GM18951 (cell line): ENCODE data around the gene RAB11A.

Experiments
- POLR2A ChIP-seq: IDR thresholded peaks from 4 replicates; pipeline ENCODE4 v1.6.1; 2011; ENCODE audit warnings: mild to moderate bottlenecking; ENCODE audit not compliant: insufficient read length, insufficient read depth; ENCODE audit errors: extremely low read depth
- in situ Hi-C: fragments of 300-500 bp; cut with MboI; formaldehyde crosslinking; loops from one replicate; pipeline ENCODE4 v1.12.0; 2022; ENCODE audit warnings: low sequenced_read_pairs, mixed read lengths, inconsistent platforms; ENCODE audit not compliant: unreplicated experiment

RAB11A gene

GRCh38 chr15:65869126-65869953 lies at the start of gene RAB11A:
Gene RAB11A, plus strand, starts transcription at chr15:65869491. Its CDS starts 95 bp downstream, at chr15:65869586.
- in situ Hi-C loops: no loop called here
- peak; percentile 95 for TF ChIP-seq POLR2A

DNA sequence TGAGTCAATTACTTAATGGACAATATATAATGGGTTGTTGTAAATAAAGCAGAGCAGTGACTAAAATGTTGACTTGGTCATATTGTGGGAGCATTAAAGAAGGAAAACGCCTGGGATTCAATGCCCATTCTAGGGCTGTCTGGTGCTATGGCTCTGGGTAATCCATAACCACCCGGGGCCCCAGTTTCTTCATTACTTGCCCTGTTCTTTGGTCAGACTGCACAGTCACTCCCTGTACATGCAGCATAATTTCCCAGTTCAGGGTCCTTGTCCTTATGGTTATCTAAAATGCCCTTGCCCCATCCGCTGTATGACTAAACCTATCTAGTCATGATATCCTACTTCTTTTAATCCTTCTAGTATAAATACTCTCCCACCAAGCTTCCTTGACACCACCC lies 49.7 kb upstream of the RAB11A start:
- no peak for TF ChIP-seq POLR2A
- in situ Hi-C loops: no loop called here

DNA sequence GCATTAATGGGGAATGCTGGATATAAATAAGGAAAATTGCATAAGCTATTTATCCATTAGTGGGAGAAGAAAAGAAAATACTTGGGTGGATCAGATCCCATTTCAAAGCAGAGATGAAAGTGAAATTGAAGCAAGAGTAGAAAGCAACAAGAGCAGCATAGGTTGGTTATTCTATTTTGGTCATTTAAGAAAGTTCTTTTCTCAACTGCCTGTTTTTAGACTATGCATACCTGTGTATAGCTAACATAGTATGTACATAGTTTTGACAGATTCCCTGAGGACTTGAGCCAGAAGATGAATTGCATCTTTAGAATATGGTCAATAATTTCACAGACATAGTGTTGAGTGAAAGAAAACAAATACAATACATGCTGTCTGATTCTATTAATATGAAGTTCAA lies 48.2 kb upstream of the RAB11A start:
- in situ Hi-C loops: no loop called here
- no peak for TF ChIP-seq POLR2A

DNA sequence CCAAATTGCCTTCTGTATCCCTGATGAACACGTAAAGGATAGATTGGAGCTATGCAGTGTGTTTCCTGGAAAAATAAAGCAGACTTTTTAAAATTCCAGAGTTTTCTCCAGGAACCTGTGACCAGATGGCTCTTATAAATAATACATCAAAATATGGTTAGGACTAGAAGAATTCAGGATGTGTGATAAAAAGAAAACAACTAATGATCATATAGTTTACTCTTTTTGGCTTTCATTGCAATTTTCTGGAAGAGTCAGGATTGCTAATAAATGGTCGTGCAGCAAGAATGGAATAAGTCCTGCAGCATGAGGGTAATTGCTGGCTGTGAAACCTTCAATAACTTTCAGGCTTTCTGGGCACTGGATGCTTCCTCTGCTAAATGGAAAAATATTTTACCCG lies 47.0 kb upstream of the RAB11A start:
- TF ChIP-seq POLR2A: no peak
- in situ Hi-C loops: no loop called here

DNA sequence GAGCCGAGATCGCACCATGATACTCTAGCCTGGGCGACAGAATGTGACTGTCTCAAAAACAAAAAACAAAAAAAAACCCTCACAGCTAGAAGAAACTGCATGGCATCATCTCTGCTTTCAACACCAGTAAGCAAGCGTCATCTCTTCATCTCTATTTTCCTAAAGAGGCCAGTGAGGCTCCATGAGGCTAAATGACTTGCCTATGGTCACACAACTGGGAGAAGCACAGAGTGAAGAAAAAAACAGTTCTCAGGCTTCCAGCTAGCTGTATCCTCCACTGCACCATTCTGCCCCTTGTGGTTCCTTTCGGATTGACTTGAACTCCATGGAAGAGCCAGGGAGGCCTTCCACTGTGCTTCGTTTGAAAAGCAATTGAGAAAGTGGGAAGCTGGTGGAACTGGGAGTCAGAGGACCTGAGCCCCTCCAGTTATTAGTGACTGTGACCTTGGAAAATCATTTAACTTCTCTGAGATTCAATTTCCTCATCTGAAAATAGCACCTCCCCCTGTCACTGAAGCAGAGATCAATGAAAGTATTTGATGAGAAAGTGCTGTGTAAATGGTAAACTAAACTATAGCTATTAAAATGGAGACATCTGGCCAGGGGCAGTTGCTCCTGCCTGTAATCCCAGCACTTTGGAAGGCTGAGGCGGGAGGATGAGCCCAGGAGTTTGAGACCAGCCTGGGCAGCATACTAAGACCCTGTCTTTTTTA lies 45.1 kb upstream of the RAB11A start:
- TF ChIP-seq POLR2A: no peak
- in situ Hi-C loops: no loop called here

DNA sequence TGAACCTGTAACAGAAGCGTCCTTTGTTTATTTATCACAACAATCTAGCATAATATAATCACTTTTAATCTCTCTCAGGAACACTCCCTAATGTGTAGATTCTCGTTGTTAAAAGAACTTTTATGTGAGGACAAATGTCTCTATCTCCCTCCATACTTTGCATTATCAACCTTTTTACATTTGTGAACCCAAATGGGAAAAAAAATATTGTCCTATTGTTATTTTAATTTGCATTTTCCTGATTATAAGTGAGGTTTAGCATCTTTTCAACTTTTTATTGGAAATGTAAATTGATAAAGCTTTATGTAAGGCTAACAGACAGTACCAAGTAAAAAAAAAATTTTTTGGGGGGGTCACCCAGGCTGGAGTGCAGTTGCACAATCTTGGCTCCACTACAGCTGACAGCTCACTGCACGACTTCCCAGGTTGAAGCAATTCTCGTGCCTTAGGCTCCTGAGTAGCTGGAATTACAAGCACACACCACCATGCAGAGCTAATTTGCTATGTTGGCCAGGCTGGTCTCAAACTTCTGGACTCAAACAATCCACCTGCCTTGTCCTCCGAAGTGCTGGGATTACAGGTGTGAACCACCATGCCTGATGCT lies 44.2 kb upstream of the RAB11A start:
- in situ Hi-C loops: no loop called here
- TF ChIP-seq POLR2A: no peak

DNA sequence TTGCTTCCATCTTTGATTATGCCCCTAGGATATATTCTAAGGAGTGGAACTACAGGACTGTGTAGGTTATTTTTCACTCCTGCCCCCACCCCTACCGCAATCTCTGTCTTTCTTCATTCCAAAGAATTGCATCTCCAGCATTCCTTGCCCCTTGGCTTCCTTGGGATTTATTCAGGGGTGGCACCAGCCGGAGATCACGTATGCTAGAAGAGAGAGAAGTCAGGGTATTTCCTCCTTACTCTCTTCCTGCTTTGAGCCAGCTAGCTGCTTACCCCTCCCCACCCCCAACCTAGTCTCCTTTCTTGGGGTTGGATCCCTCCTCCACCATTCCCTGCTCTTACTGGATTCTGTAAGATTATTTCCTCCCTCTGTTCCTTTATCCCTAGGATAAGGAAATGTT lies 42.2 kb upstream of the RAB11A start:
- in situ Hi-C loops: no loop called here
- TF ChIP-seq POLR2A: no peak

DNA sequence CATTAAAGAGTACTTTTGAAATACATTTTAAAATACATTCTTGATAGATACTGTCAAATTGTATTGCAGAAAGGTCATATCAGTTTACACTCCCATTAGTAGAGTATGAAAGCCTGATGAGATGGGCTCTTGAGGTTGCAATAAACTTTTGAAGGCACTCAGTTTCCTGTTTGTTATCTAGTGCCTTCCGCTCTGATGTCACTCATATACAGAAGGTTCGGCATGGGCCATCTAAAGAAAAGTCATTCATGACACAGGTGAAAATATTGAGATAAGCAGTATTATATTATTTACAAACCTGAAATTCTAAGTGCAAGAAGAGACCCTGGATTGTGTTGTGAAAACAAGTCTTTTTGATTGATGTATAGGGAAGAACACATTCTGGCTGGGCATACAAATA lies 40.7 kb upstream of the RAB11A start:
- in situ Hi-C loops: no loop called here
- no peak for TF ChIP-seq POLR2A

DNA sequence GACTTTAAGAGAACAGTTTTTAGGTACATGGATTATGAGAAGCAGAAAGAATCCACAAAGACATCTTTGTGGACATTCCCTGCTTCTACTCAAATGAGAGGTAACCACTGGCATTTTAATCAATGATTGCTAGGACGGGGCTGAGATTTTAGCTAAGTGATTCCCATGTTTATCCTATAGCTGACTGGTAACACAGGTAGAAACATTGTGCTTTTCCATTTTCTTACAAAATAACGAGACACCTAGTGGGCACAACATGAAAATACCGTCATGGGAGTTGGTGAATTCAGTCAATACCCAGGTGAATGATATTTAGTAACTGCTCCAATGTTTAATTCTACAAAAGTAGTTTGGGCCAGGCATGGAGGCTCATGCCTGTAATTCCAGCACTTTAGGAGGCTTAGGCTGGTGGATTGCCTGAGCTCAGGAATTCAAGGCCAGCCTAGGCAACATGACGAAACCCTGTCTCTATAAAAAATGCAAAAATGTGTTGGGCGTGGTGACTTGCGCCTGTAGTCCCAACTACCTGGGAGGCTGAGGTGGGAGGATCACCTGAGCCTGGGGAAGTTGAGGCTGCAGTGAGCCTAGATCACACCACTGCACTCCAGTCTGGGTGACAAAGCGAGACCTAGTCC lies 40.0 kb upstream of the RAB11A start:
- no peak for TF ChIP-seq POLR2A
- in situ Hi-C loops: no loop called here

- no peak for TF ChIP-seq POLR2A
- in situ Hi-C loops: no loop called here
Measured at GRCh38 chr15:65832549-65833364, 36.5 kb upstream of the RAB11A start.

DNA sequence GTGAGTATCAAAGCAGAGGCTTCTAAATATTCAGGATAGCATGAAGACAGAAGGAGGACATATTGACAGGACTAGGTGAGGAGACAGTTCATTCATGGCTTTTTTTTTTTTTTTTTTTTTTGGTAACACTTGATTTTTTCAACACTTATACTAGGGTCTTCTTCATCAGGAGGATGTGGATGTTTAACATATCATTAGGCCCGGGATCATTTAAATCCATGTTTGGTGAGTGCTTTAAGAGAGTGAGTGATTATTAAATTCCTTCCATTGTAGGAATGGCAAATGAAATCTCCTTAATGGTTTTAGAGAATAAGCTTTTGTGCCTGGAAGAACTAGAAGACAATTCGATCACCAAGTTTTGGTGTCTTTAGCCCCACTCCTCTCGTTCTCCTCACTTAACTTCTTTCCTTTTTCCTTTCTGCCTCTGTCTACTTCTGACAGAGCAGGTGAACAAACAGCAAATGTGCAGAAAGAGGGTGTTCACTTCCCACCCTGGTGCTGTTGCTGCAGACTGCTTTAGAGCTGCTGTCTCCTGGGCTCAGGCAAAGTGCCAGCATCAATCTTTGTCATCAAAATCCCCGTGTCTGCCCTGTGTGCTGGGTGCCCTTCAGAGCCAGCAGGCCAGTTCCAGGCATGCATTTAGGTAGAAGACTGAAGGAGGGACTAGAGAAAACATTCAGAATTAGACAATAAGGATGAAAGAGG lies 35.6 kb upstream of the RAB11A start:
- in situ Hi-C loops: no loop called here
- TF ChIP-seq POLR2A: no peak

GRCh38 chr15:65834603-65835282 lies 34.5 kb upstream of the RAB11A start:
- TF ChIP-seq POLR2A: no peak
- in situ Hi-C loops: no loop called here

DNA sequence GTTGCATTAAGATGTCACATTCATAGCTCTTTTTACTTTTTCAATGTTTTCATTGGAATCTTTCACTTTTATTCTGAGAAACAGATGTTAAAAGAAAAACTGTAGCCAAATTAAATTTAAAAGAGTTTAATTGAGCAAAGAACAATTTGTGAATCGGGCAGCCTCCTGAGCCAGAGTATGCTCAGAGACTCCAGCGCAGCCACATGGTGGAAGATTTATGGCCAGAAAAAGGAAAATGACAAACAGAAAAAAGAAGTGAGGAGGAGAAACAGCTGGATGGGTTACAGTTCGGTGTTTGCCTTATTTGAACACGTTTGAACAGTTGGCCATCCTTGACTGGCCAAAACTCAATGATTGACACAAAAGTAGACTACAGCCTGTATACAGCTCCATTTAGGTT lies 33.8 kb upstream of the RAB11A start:
- no peak for TF ChIP-seq POLR2A
- in situ Hi-C loops: no loop called here
